Measurements from ENCODE around the gene KRTAP9-7.

DNA sequence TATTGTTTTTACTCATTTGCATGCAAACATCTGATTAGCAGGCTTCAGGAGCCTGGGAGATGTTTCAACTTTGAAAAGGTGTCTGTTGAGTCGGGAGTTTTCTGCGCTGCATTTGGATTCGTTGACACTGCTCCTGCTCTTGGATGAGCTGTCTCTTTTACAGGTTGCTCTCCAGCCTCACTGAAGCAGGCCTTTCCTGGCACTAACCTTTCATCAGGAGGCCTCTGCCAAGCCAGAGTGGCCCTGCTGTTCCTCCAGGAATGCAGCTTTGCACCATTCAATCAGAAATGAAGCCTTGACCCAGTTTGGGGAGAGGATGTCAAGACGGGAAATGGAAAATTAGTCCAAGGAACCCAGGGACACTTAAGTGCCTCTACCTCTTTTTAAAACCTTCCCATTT, 27.5 kb downstream of the KRTAP9-7 start:
- TF ChIP-seq JUND (IDR thresholded peaks at IDR 0.05; ENCODE audit: low read depth, low read length) (no peak), MYC (IDR thresholded peaks at IDR 0.05; ENCODE audit: insufficient read depth, insufficient read length, insufficient replicate concordance, low read length, severe bottlenecking) (no peak), EZH2 (IDR thresholded peaks at IDR 0.05; ENCODE audit: borderline replicate concordance, control insufficient read depth, low read depth, low read length) (no peak), BHLHE40 (IDR thresholded peaks at IDR 0.05; ENCODE audit: borderline replicate concordance in 1 of 2, low read depth in 2 of 2, low read length in 1 of 2) (no peak), MEF2A (IDR thresholded peaks at IDR 0.05; ENCODE audit: insufficient read depth, low read depth, low read length) (no peak), CHD2 (IDR thresholded peaks at IDR 0.05; ENCODE audit: borderline replicate concordance, low read depth, low read length) (no peak)

All from GM12878 (cell line).